Neural cell (in vitro differentiated cells): ENCODE data around the gene ODF2. TPM values are rescaled to one million over a fixed set of nuclear protein-coding genes. Genes with fewer than 3 reads are reported as not detected.

ENCODE experiments used
- H2AFZ ChIP-seq: fragments of 200-600, 300-800 bp; sonication (generic), shearing (Covaris generic); 2 replicates; pipeline ENCODE4 v1.6.0; 2014; ENCODE audit warnings: low read depth, mild to moderate bottlenecking, antibody characterized with exemption, low read length, moderate library complexity
- H3F3A ChIP-seq: fragments of 200-600 bp; shearing (Covaris generic); 2 replicates; pipeline ENCODE4 v1.6.1; 2016; ENCODE audit warnings: mild to moderate bottlenecking, moderate library complexity, mixed read lengths, antibody characterized with exemption, low read length; ENCODE audit not compliant: insufficient read depth, poor library complexity, severe bottlenecking
- H3K27ac ChIP-seq: fragments of 200-600, 300-800 bp; sonication (generic), shearing (Covaris generic); 2 replicates; pipeline ENCODE4 v1.5.1; 2014; ENCODE audit warnings: mild to moderate bottlenecking, low read length, moderate library complexity
- H3K27me3 ChIP-seq: fragments of 300-800, 200-600 bp; sonication (generic), shearing (Covaris generic); 2 replicates; pipeline ENCODE4 v1.6.0; 2014; ENCODE audit warnings: mild to moderate bottlenecking, low read depth, low read length, moderate library complexity; ENCODE audit not compliant: insufficient read depth
- H3K36me3 ChIP-seq: fragments of 300-800, 200-600 bp; sonication (generic), shearing (Covaris generic); 2 replicates; pipeline ENCODE4 v1.5.1; 2014; ENCODE audit warnings: mild to moderate bottlenecking, antibody characterized with exemption, low read length, moderate library complexity; ENCODE audit not compliant: insufficient read depth
- H3K4me2 ChIP-seq: fragments of 300-800, 200-600 bp; sonication (generic), shearing (Covaris generic); 2 replicates; pipeline ENCODE4 v1.6.0; 2014; ENCODE audit warnings: mild to moderate bottlenecking, low read length
- H3K4me3 ChIP-seq: fragments of 300-800, 200-600 bp; sonication (generic), shearing (Covaris generic); 2 replicates; pipeline ENCODE4 v1.5.1; 2014; ENCODE audit warnings: mild to moderate bottlenecking, low read length, moderate library complexity
- H3K79me2 ChIP-seq: fragments of 200-600 bp; shearing (Covaris generic); replicated peaks from 2 replicates; pipeline ENCODE4 v1.6.0; 2014; ENCODE audit warnings: mild to moderate bottlenecking, low read length, moderate library complexity; ENCODE audit not compliant: insufficient read depth
- H3K9ac ChIP-seq: fragments of 300-800, 200-600 bp; sonication (generic), shearing (Covaris generic); 2 replicates; pipeline ENCODE4 v1.6.1; 2016; ENCODE audit warnings: mild to moderate bottlenecking, low read length, mixed read lengths
- H3K9me2 ChIP-seq: fragments of 200-600 bp; shearing (Covaris generic); 2 replicates; pipeline ENCODE4 v1.6.1; 2016; ENCODE audit warnings: mild to moderate bottlenecking, low read length, mixed read lengths; ENCODE audit not compliant: insufficient read depth
- H3K9me3 ChIP-seq: fragments of 200-600, 300-800 bp; sonication (generic), shearing (Covaris generic); 2 replicates; pipeline ENCODE4 v1.6.1; 2016; ENCODE audit warnings: mild to moderate bottlenecking, mixed run types, low read length, moderate library complexity, mixed read lengths
- H4K20me1 ChIP-seq: fragments of 200-600 bp; shearing (Covaris generic); 2 replicates; pipeline ENCODE4 v1.6.1; 2016; ENCODE audit warnings: mild to moderate bottlenecking, mixed run types; ENCODE audit not compliant: insufficient read depth
- CTCF ChIP-seq: fragments of 450-650 bp; IDR thresholded peaks from 2 replicates; pipeline ENCODE4 v1.5.1; 2014; ENCODE audit warnings: antibody characterized with exemption, mild to moderate bottlenecking, moderate library complexity; ENCODE audit not compliant: poor library complexity, severe bottlenecking
- EP300 ChIP-seq: fragments of 450-650 bp; conservative IDR thresholded peaks from 2 replicates; pipeline ENCODE4 v1.6.1; 2014; ENCODE audit warnings: antibody characterized with exemption, mild to moderate bottlenecking, moderate library complexity; ENCODE audit not compliant: poor library complexity, severe bottlenecking
- EZH2 ChIP-seq: fragments of 200-600, 300-800 bp; shearing (Covaris generic), sonication (generic); IDR thresholded peaks from 2 replicates; pipeline ENCODE4 v1.6.1; 2014; ENCODE audit warnings: antibody characterized with exemption, low read length, borderline replicate concordance, mild to moderate bottlenecking; ENCODE audit not compliant: insufficient read depth, poor library complexity, severe bottlenecking
- MXI1 ChIP-seq: fragments of 450-650 bp; conservative IDR thresholded peaks from 2 replicates; pipeline ENCODE4 v1.6.1; 2014; ENCODE audit warnings: antibody characterized with exemption, mild to moderate bottlenecking; ENCODE audit not compliant: poor library complexity, severe bottlenecking
- POLR2AphosphoS5 ChIP-seq: IDR thresholded peaks from 2 replicates; pipeline ENCODE4 v1.6.1; 2012
- RAD21 ChIP-seq: fragments of 450-650 bp; conservative IDR thresholded peaks from 2 replicates; pipeline ENCODE4 v1.6.1; 2014; ENCODE audit warnings: antibody characterized with exemption, mild to moderate bottlenecking, moderate library complexity
- REST ChIP-seq: IDR thresholded peaks from 2 replicates; pipeline ENCODE4 v1.6.1; 2012; ENCODE audit warnings: borderline replicate concordance
- SMC3 ChIP-seq: fragments of 450-650 bp; conservative IDR thresholded peaks from 2 replicates; pipeline ENCODE4 v1.6.1; 2014; ENCODE audit warnings: antibody characterized with exemption, mild to moderate bottlenecking, moderate library complexity; ENCODE audit not compliant: poor library complexity
- TAF1 ChIP-seq: IDR thresholded peaks from 2 replicates; pipeline ENCODE4 v1.6.1; 2012; ENCODE audit warnings: low read depth
- polyA plus RNA-seq: library from polyadenylated mRNA; depleted of rRNA; stranded (reverse); fragments of >200 nt; gene quantifications from 2 replicates; pipeline ENCODE4 v1.2.3, GENCODE V29; 2014

Gene ODF2
- polyA plus RNA-seq, 1 donor from 2014 or later, result 39.3 TPM

DNA sequence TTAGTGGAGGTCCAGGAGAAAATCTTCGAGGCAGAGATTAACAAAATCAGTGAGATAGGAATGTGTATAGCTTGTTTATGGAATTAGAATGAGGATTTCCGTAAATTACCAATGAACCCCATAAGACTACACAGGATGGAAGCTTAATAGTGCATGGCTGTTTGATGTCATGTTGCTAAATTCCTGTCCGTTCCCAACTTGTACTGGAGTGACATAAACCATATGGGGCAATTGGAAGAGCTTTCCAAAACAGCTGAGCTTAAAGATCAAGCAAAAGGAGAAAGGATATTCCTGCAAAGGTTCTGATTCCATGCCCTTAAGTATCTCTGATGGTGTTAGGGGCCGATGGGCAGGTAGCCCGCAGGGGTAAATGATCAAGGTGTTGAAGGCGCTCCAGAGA lies 66.2 kb downstream of the ODF2 start:
- Histone ChIP-seq H4K20me1 (no peaks in the 10 kb centered on the region), H3K4me3 (no peak overlapping the region), H3K36me3 (no peaks in the 10 kb centered on the region), H3K9me2 (no peaks in the 10 kb centered on the region), H3K9me3 (no peaks in the 10 kb centered on the region), H3K27ac (no peak overlapping the region), H2AFZ (no peak overlapping the region), H3F3A (no peaks in the 10 kb centered on the region), H3K27me3 (no peaks in the 10 kb centered on the region), H3K9ac (no peak overlapping the region), H3K79me2 (no peaks in the 10 kb centered on the region), H3K4me2 (no peak overlapping the region)
- no peak for TF ChIP-seq SMC3
- TF ChIP-seq EZH2, result no peak
- no peak for TF ChIP-seq POLR2AphosphoS5
- TF ChIP-seq CTCF, result no peak
- TF ChIP-seq TAF1, result no peak
- TF ChIP-seq MXI1, result no peak
- TF ChIP-seq EP300, result no peak
- TF ChIP-seq RAD21, result no peak
- TF ChIP-seq REST, result no peak

DNA sequence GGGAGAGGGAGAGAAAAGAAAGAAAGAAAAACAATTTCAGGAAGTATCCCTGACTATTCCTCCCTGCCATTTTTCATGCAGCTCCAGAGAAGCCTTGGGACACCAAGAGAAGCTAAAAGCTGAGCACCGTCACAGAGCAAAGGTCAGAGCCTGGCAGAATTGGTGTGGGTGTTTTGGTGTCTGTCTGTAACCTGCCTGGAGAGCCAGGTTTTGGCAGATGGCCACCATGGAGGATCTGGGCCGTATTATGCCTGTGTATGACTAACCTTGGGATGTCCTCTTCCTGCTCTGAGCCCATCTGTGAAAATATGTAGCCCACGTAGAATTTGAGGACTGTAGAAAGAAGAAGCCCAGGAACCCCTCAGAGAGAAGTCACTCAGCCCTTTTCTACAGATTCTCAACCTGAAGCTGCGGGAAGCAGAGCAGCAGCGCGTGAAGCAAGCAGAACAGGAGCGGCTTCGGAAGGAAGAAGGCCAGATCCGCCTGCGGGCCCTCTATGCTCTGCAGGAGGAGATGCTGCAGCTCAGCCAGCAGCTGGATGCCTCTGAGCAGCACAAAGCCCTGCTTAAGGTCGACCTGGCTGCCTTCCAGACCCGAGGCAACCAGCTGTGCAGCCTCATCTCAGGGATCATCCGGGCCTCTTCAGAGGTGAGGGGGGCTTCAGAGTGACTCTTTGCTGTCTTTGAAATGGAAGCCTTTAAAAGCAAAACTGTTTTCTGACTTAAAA lies 67.6 kb downstream of the ODF2 start:
- no peaks in the 10 kb centered on the region for H3K27me3 ChIP-seq
- no peaks in the 10 kb centered on the region for H3F3A ChIP-seq
- no peaks in the 10 kb centered on the region for H3K9me2 ChIP-seq
- no peaks in the 10 kb centered on the region for H3K9me3 ChIP-seq
- H3K79me2 ChIP-seq, result no peaks in the 10 kb centered on the region
- no peak overlapping the region for H3K4me3 ChIP-seq
- no peak overlapping the region for H2AFZ ChIP-seq
- no peak for TF ChIP-seq EP300
- TF ChIP-seq TAF1, result no peak
- no peak for TF ChIP-seq RAD21
- TF ChIP-seq MXI1, result no peak
- no peak for TF ChIP-seq POLR2AphosphoS5
- TF ChIP-seq SMC3, result no peak
- no peak for TF ChIP-seq EZH2
- no peak for TF ChIP-seq CTCF
- TF ChIP-seq REST, result no peak
- H3K9ac ChIP-seq, result no peak overlapping the region
- H3K36me3 ChIP-seq, result no peaks in the 10 kb centered on the region
- no peak overlapping the region for H3K4me2 ChIP-seq
- no peak overlapping the region for H3K27ac ChIP-seq
- no peaks in the 10 kb centered on the region for H4K20me1 ChIP-seq
